K562 (cell line): ENCODE measurements around the gene SHISAL1. TPM values are rescaled to one million over a fixed set of nuclear protein-coding genes. Genes with fewer than 3 reads are reported as not detected.

Experiments
- ATAC-seq: fragments of 200-7000 bp; cut with Tn5 transposase; 3 replicates; pipeline ENCODE4 v1.9.1; 2020; ENCODE audit warnings: moderate library complexity
- BruUV-seq: library from RNA; stranded (reverse); fragments of 400-500 nt; replicated peaks from 2 replicates; lab custom pipeline; 2021; lab: Mats Ljungman, UMichigan
- CTCF ChIA-PET: fragments of 300-600 bp; formaldehyde crosslinking; extraction: SDS; loops from one replicate; lab custom pipeline; 2021; ENCODE audit warnings: low intra/inter-chr PET ratio; lab: Yijun Ruan, JAX
- POLR2A ChIA-PET: fragments of 300-600, 350-650 bp; sonication (Branson Sonifier 250); formaldehyde crosslinking; extraction: SDS; loops from one replicate; lab custom pipeline; 2021; ENCODE audit warnings: antibody characterized with exemption, inconsistent platforms; lab: Yijun Ruan, JAX
- DNase-seq, 4 experiments: peaks; one replicate each; pipeline versions ENCODE4 v3.0.0 to v3.0.0-alpha.2; 2011 to 2018; ENCODE audit warnings: low spot score in 3 of 4, mixed read lengths in 3 of 4; ENCODE audit errors: extremely low read depth in 1 of 4
- FAIRE-seq: peaks from 2 replicates; lab custom pipeline; 2011; peaks lifted over from hg19 to GRCh38; lab: Jason Lieb, UNC
- H2AFZ ChIP-seq: 2 replicates; pipeline ENCODE4 v1.6.0; 2011; ENCODE audit warnings: low read depth, low read length, control low read depth, inconsistent platforms
- H3K27ac ChIP-seq: fragments of 200-600 bp; 3 replicates; pipeline ENCODE4 v1.8.0; 2011; ENCODE audit warnings: low read depth, mild to moderate bottlenecking, control low read depth, inconsistent platforms, low read length, moderate library complexity, mixed read lengths; ENCODE audit errors: extremely low read depth
- H3K27me3 ChIP-seq, 2 experiments: fragments of 300-600 bp in 1 of 2; 2 replicates in 1 of 2; 3 replicates in 1 of 2; pipeline versions ENCODE4 v1.6.0 to v1.8.0; 2011; ENCODE audit warnings: inconsistent platforms in 2 of 2, low read length in 2 of 2, mild to moderate bottlenecking in 1 of 2, mixed read lengths in 1 of 2, moderate library complexity in 1 of 2; ENCODE audit not compliant: control insufficient read depth in 2 of 2, insufficient read depth in 2 of 2
- H3K36me3 ChIP-seq: fragments of 300-600 bp; 3 replicates; pipeline ENCODE4 v1.8.0; 2011; ENCODE audit warnings: mild to moderate bottlenecking, low read length, inconsistent platforms; ENCODE audit not compliant: control insufficient read depth, insufficient read depth
- H3K4me1 ChIP-seq, 2 experiments: fragments of 200-600 bp in 1 of 2; replicated peaks in 1 of 2; 2 replicates in 1 of 2; 3 replicates in 1 of 2; pipeline versions ENCODE4 v1.5.1 to v1.8.0; 2011; ENCODE audit warnings: inconsistent platforms in 2 of 2, low read length in 2 of 2, mild to moderate bottlenecking in 1 of 2, mixed read lengths in 1 of 2, moderate library complexity in 1 of 2; ENCODE audit not compliant: control insufficient read depth in 2 of 2, insufficient read depth in 2 of 2
- H3K4me2 ChIP-seq: 2 replicates; pipeline ENCODE4 v1.6.1; 2011; ENCODE audit warnings: low read length, control low read depth, inconsistent platforms, mixed read lengths; ENCODE audit not compliant: insufficient read depth
- H3K4me3 ChIP-seq: fragments of 200-600 bp; sonication (generic), shearing (Covaris generic); 2 replicates; pipeline ENCODE4 v1.5.1; 2016; ENCODE audit warnings: control low read depth, inconsistent platforms
- H3K79me2 ChIP-seq: fragments of 200-600 bp; 3 replicates; pipeline ENCODE4 v1.8.0; 2011; ENCODE audit warnings: low read length, inconsistent platforms; ENCODE audit not compliant: control insufficient read depth, insufficient read depth
- H3K9ac ChIP-seq, 2 experiments: 2 replicates each; pipeline versions ENCODE4 v1.6.0 to v1.6.1; 2011; ENCODE audit warnings: low read depth in 2 of 2, low read length in 2 of 2, control low read depth in 1 of 2, inconsistent platforms in 1 of 2, mild to moderate bottlenecking in 1 of 2, mixed read lengths in 1 of 2; ENCODE audit not compliant: insufficient read depth in 1 of 2
- H3K9me1 ChIP-seq: one replicate; pipeline ENCODE4 v1.6.0; 2011; ENCODE audit warnings: inconsistent platforms, mild to moderate bottlenecking, low read length, moderate library complexity; ENCODE audit not compliant: control insufficient read depth, insufficient read depth
- H3K9me3 ChIP-seq: replicated peaks from 2 replicates; pipeline ENCODE4 v1.5.1; 2011; ENCODE audit warnings: low read depth, low read length, inconsistent platforms; ENCODE audit not compliant: control insufficient read depth, insufficient read depth
- H4K20me1 ChIP-seq: replicated peaks from 2 replicates; pipeline ENCODE4 v1.6.1; 2011; ENCODE audit warnings: low read length, inconsistent platforms, mixed read lengths; ENCODE audit not compliant: control insufficient read depth, insufficient read depth
- CREB5 ChIP-seq: fragments of 250-450 bp; sonication (Bioruptor Pico); IDR thresholded peaks from 2 replicates; pipeline ENCODE4 v1.5.0; 2020; ENCODE audit warnings: mild to moderate bottlenecking
- GABPB2 ChIP-seq: fragments of 250-450 bp; sonication (Bioruptor Pico); conservative IDR thresholded peaks from 2 replicates; pipeline ENCODE4 v1.5.1; 2021; ENCODE audit warnings: mild to moderate bottlenecking
- KHSRP ChIP-seq: fragments of 450-650 bp; IDR thresholded peaks from 2 replicates; pipeline ENCODE4 v1.6.1; 2017
- NR4A1 ChIP-seq, 2 experiments: fragments of 250-450 bp in 1 of 2; fragments of 450-650 bp in 1 of 2; sonication (Bioruptor Pico) in 1 of 2; IDR thresholded peaks; 2 replicates each; pipeline versions ENCODE4 v1.4.0 to v1.6.1; 2016 to 2020; ENCODE audit warnings: mild to moderate bottlenecking in 2 of 2, missing compliant biosample characterization in 1 of 2, missing genetic modification characterization in 1 of 2, moderate library complexity in 1 of 2
- THRAP3 ChIP-seq: fragments of 450-650 bp; IDR thresholded peaks from 2 replicates; pipeline ENCODE4 v1.6.1; 2016; ENCODE audit warnings: mild to moderate bottlenecking, inconsistent platforms, borderline replicate concordance
- ZMIZ1 ChIP-seq, 2 experiments: fragments of 150-350 bp in 1 of 2; IDR thresholded peaks; 2 replicates each; pipeline ENCODE4 v1.6.1; 2012 to 2016; ENCODE audit warnings: low read depth in 2 of 2, low read length in 2 of 2, mild to moderate bottlenecking in 1 of 2, moderate library complexity in 1 of 2
- ZNF280B ChIP-seq: fragments of 250-450 bp; sonication (Bioruptor Pico); IDR thresholded peaks from 2 replicates; pipeline ENCODE4 v1.5.1; 2021; ENCODE audit warnings: mild to moderate bottlenecking
- ZNF431 ChIP-seq: sonication (generic); formaldehyde crosslinking; IDR thresholded peaks from 2 replicates; pipeline ENCODE4 v1.8.0; 2022; ENCODE audit warnings: mild to moderate bottlenecking, missing genetic modification reagents
- ZNF584 ChIP-seq: fragments of 200-800 bp; sonication (Bioruptor generic); IDR thresholded peaks from 2 replicates; pipeline ENCODE4 v1.6.1; 2016; ENCODE audit warnings: low read depth, mild to moderate bottlenecking, missing genetic modification characterization, missing compliant biosample characterization
- WGBS: fragments of 100-300 bp; shearing (Covaris generic); methylation state at CpG from one replicate; pipeline ENCODE4 v1.1.6; 2016; ENCODE audit warnings: low coverage, mixed read lengths; ENCODE audit not compliant: insufficient coverage; ENCODE audit errors: missing lambda C conversion rate; 5-methylcytosine and 5-hydroxymethylcytosine counted together
- in situ Hi-C: fragments of 300-500 bp; cut with MboI; formaldehyde crosslinking; loops from 4 replicates; pipeline ENCODE4 v1.15.0; 2018; ENCODE audit warnings: inconsistent platforms, mixed read lengths
- intact Hi-C: fragments of 100-400 bp; cut with micrococcal nuclease; formaldehyde crosslinking; loops from 2 replicates; pipeline ENCODE4 v1.14.2; 2022
- polyA plus RNA-seq, 8 experiments: library from polyadenylated mRNA; depleted of rRNA in 4 of 8; stranded (reverse) in 5 of 8; unstranded in 3 of 8; fragments of >200 nt; fragmentation: Nextera tagmentation in 2 of 8; fragmentation: Illumina TruSeq in 1 of 8; extraction: Ambion mirVana in 2 of 8; extraction: Trizol in 1 of 8; gene quantifications; 2 replicates each; pipeline versions ENCODE4 v1.2.1 to v1.2.3, GENCODE V29; 2011 to 2014; ENCODE audit warnings: inconsistent platforms in 1 of 8, missing spikeins in 1 of 8
- total RNA-seq, 7 experiments: library from RNA; depleted of rRNA in 6 of 7; stranded (reverse); fragments of >200 nt in 6 of 7; fragmentation: Illumina TruSeq in 2 of 7; extraction: Trizol in 2 of 7; gene quantifications; 2 replicates each; pipeline versions ENCODE4 v1.2.1 to v1.2.3, GENCODE V29; 2011 to 2021; ENCODE audit warnings: low replicate concordance in 1 of 7

Gene SHISAL1
- total and polyA plus RNA-seq, 9 of the 15 experiments (the other 6 are each of a cell fraction or from before 2014, with no cell fraction given), result not detected

- TF ChIP-seq CREB5 (CRISPR knock-in tag) (no peak), ZMIZ1 (IDR thresholded peaks at IDR 0.05; ENCODE audit: low read depth in 2 of 2, low read length in 2 of 2) (no peak)
These were observed 5.1 kb downstream of the SHISAL1 start (continued) for GRCh38 chr22:44307509-44308169.

- 0% methylated on average over 6 of the region's 10 CpGs for WGBS
- no peak for FAIRE-seq
- Histone ChIP-seq H3K27me3 (peaks cover 6 to 22% of the 10 kb centered on the region in 2 experiments; a peak in 2 of 5 replicates), H2AFZ (no peak overlapping the region), H3K9me3 (no peaks in the 10 kb centered on the region), H3K27ac (no peak overlapping the region), H3K9me1 (no peaks in the 10 kb centered on the region), H3K79me2 (no peaks in the 10 kb centered on the region), H3K4me3 (no peak overlapping the region), H3K4me2 (no peak overlapping the region), H4K20me1 (no peaks in the 10 kb centered on the region; the same call in 1 of the 2 replicates), H3K9ac (no peak overlapping the region), H3K4me1 (no peaks in the 10 kb centered on the region; a peak in 1 of 5 replicates), H3K36me3 (no peaks in the 10 kb centered on the region)
- BruUV-seq, result no TSS peak
- ChIA-PET CTCF (no interaction called here), POLR2A (no interaction called here)
- ATAC-seq, result no peak
- intact Hi-C loops, result no loop called here
- no peak for TF ChIP-seq ZNF584 (CRISPR knock-in tag)
- no peak for TF ChIP-seq NR4A1 (CRISPR knock-in tag; IDR thresholded peaks at IDR 0.05)
- no peak for TF ChIP-seq NR4A1 (tag; IDR thresholded peaks at IDR 0.05)
- no peak for TF ChIP-seq ZNF431 (CRISPR knock-in tag)
- TF ChIP-seq THRAP3, result no peak
- no peak for TF ChIP-seq KHSRP
- TF ChIP-seq ZNF280B (CRISPR knock-in tag), result no peak
- TF ChIP-seq GABPB2 (CRISPR knock-in tag), result no peak
- TF ChIP-seq, all 486 proteins: peak for 0
- in situ Hi-C loops, result no loop called here
- DNase-seq, result no peak
These were observed 6.9 kb downstream of the SHISAL1 start for GRCh38 chr22:44305888-44306287.
